Tibial nerve (tissue), 4 donors: ENCODE measurements around the gene TMOD3. TPM values are rescaled to one million over a fixed set of nuclear protein-coding genes. Genes with fewer than 3 reads are reported as not detected.
"Not testable (repeated sequence)": the region's sequence is repeated elsewhere in the genome, so short reads cannot be mapped to it uniquely, and the experiment has no call there.

Experiments
- DNase-seq, 2 donors: peaks; one replicate each; pipeline ENCODE4 v3.0.0-alpha.2; 2019; ENCODE audit warnings: low spot score in 2 of 2
- H3K27ac ChIP-seq, 4 donors: fragments of 200-600 bp; sonication (generic) in 3 of 4; one replicate each; pipeline ENCODE4 v1.5.1; 2017 to 2019; ENCODE audit warnings: mild to moderate bottlenecking in 1 of 4
- H3K27me3 ChIP-seq, 2 donors: fragments of 200-600 bp; sonication (generic) in 1 of 2; one replicate each; pipeline versions ENCODE4 v1.5.1 to v1.6.0; 2017 to 2019
- H3K36me3 ChIP-seq, 3 donors: fragments of 200-600 bp; sonication (generic); one replicate each; pipeline ENCODE4 v1.5.1; 2018 to 2019
- H3K4me1 ChIP-seq, 4 donors: fragments of 200-600 bp; sonication (generic) in 3 of 4; one replicate each; pipeline ENCODE4 v1.5.1; 2017 to 2019
- H3K4me3 ChIP-seq, 4 donors: fragments of 200-600 bp; sonication (generic) in 3 of 4; one replicate each; pipeline ENCODE4 v1.5.1; 2017 to 2019; ENCODE audit warnings: mild to moderate bottlenecking in 1 of 4, moderate library complexity in 1 of 4
- H3K9me3 ChIP-seq, 4 donors: fragments of 200-600 bp; sonication (generic) in 3 of 4; one replicate each; pipeline ENCODE4 v1.5.1; 2017 to 2019
- EP300 ChIP-seq, 2 donors: sonication (generic); formaldehyde crosslinking; IDR thresholded peaks; one replicate each; pipeline ENCODE4 v1.6.1; 2017; ENCODE audit warnings: antibody characterized with exemption in 2 of 2, mild to moderate bottlenecking in 1 of 2
- POLR2A ChIP-seq, 2 donors: fragments of 450-650 bp; IDR thresholded peaks; one replicate each; pipeline ENCODE4 v1.6.1; 2017; ENCODE audit warnings: antibody characterized with exemption in 2 of 2, mild to moderate bottlenecking in 2 of 2, moderate library complexity in 2 of 2
- WGBS, 2 donors: methylation state at CpG; one replicate each; pipeline ENCODE4 v1.1.5; 2018; 5-methylcytosine and 5-hydroxymethylcytosine counted together
- total RNA-seq, 4 donors: library from RNA; depleted of rRNA; stranded (reverse); fragments of >200 nt; gene quantifications; one replicate each; pipeline ENCODE4 v1.1.0, GENCODE V29; 2016
- TF ChIP-seq, protein P1 (sequence below), 5 experiments: fragments of 200-600 bp in 3 of 5; fragments of 450-650 bp in 2 of 5; sonication (generic) in 3 of 5; IDR thresholded peaks; one replicate each; pipeline ENCODE4 v1.5.1; 2016 to 2019; ENCODE audit warnings: antibody characterized with exemption in 5 of 5, mild to moderate bottlenecking in 3 of 5, moderate library complexity in 2 of 5

TMOD3 gene
- total RNA-seq, result 10 to 100 TPM; 23.7 to 46.8 (median 29.5) TPM

DNA sequence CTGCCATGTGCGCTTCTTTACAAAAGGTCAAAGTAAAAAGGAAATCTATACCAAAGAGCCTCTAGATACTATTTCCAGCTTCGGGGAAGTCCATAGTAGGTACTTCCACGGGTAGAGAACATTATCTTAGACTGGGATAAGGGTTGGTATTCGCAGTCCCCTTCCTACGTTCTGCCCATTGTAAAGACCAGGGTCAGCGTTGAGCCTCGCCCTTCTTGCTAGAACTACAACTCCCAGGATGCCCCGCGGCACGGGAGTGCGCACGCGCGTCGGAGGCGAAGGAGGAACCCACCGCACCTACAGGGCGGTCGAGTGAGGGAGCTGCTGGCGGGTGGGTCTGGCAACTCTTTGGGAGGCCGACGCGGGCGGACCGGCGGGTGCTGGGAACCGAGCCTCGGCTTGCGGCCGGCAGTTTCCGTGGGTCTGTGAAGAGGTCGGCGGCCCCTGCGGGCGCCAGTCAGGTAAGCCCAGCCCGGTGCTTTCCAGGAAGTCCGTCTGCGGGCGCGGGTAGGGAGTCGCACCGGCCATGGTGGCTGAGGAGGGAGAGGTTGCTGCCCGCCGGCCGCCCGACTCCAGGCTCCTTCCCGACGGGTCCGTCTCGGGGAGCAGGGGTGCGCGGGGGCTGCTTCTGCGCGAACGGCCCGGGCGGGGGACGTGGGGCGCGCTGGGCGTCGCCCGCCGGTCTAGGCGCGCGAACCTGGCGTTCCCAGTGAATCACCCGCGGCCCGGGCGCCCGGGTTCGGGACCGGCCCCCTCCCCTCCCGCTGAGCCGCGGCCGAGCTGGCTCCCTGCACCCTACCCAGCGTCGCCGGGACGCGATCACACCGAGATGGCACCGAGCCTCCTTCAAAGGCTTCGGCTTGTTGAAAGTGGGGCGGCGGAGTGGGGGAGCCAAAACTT is at the start of gene TMOD3:
TSS of gene TMOD3 (plus strand) at position 278 of the 900 bp plus-strand sequence. CDS start 33,232 bp downstream, outside the sequence.
- Histone ChIP-seq H3K4me3 (peak within 1 kb of the TSS; percentile 80 to 95 (median 84)), H3K27me3 (no peaks in the 10 kb centered on the region), H3K27ac (peak within 1 kb of the TSS; percentile 51 to 94 (median 87)), H3K36me3 (no peaks in the 10 kb centered on the region), H3K4me1 (peaks cover 0 to 36% (median 13%) of the 10 kb centered on the region in 4 donors), H3K9me3 (no peaks in the 10 kb centered on the region)
- WGBS, 2 donors, result 3 to 5% methylated on average over 21 to 42 of the region's 89 CpGs
- TF ChIP-seq, protein P1, sequence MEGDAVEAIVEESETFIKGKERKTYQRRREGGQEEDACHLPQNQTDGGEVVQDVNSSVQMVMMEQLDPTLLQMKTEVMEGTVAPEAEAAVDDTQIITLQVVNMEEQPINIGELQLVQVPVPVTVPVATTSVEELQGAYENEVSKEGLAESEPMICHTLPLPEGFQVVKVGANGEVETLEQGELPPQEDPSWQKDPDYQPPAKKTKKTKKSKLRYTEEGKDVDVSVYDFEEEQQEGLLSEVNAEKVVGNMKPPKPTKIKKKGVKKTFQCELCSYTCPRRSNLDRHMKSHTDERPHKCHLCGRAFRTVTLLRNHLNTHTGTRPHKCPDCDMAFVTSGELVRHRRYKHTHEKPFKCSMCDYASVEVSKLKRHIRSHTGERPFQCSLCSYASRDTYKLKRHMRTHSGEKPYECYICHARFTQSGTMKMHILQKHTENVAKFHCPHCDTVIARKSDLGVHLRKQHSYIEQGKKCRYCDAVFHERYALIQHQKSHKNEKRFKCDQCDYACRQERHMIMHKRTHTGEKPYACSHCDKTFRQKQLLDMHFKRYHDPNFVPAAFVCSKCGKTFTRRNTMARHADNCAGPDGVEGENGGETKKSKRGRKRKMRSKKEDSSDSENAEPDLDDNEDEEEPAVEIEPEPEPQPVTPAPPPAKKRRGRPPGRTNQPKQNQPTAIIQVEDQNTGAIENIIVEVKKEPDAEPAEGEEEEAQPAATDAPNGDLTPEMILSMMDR (IDR thresholded peaks at IDR 0.05), result peak in 1 of 5 experiments; percentile 53
- TF ChIP-seq POLR2A (IDR thresholded peaks at IDR 0.05) (peak; percentile 65 to 91), EP300 (IDR thresholded peaks at IDR 0.05) (peak; percentile 84 to 94)
- DNase-seq, result peak; percentile 75 to 93

DNA sequence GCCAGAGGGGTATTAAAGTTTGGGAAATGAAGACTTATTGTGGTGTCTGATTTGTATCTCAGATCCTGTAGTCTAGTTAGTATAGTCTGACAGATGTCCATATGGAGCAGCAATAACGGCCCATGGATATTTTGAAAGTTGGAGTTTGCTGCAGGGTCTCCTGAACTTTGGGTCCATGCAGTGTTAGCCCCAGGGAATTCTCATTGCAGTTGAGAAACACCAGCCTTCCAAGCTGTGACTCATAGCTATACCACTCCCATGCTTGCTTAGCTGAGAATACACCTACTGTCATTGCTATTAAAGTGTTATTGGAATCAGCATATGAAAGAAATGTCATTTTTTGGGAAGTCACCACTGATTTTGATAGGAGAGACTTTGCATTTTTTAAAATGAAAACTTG is 48.8 kb upstream of the TMOD3 start:
- H3K27me3 ChIP-seq, result no peaks in the 10 kb centered on the region
- H3K9me3 ChIP-seq, result no peaks in the 10 kb centered on the region
- H3K4me1 ChIP-seq, result peaks cover 0 to 14% (median 3%) of the 10 kb centered on the region in 4 donors
- WGBS, 2 donors, result 75 to 88% methylated on average over 1 of the region's 1 CpG
- DNase-seq, result no peak
- TF ChIP-seq EP300 (IDR thresholded peaks at IDR 0.05) (no peak), POLR2A (IDR thresholded peaks at IDR 0.05) (no peak)
- TF ChIP-seq, protein P1 (IDR thresholded peaks at IDR 0.05), result no peak
- peaks cover 0 to 57% (median 0%) of the 10 kb centered on the region in 3 donors for H3K36me3 ChIP-seq
- no peak overlapping the region for H3K27ac ChIP-seq
- H3K4me3 ChIP-seq, result no peak overlapping the region

DNA sequence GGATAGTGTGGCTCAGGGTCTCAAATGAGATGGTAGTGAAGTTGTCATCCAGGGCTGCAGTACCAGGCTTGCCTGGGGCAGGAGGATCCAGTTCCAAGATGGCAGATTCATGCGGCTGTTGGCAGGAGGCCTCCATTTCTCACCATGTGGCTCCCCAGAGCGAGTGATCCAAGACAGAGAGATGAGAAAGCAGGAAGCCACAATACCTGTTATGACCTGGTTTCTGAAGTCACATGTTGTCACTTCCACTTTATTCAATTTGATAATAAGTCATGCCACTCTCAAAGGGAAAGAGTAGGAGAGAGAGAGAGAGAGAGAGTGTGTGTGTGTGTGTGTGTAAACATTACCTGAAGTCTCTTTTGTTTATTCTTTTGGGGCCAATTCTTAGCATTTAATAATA is 47.9 kb upstream of the TMOD3 start:
- peaks cover 0 to 5% (median 2%) of the 10 kb centered on the region in 4 donors for H3K4me1 ChIP-seq
- WGBS, 2 donors, result 72 to 98% methylated on average over 2 of the region's 2 CpGs
- H3K36me3 ChIP-seq, result peaks cover 0 to 65% (median 0%) of the 10 kb centered on the region in 3 donors
- no peak overlapping the region for H3K4me3 ChIP-seq
- no peak for DNase-seq
- no peak overlapping the region for H3K27ac ChIP-seq
- no peaks in the 10 kb centered on the region for H3K9me3 ChIP-seq
- TF ChIP-seq EP300 (IDR thresholded peaks at IDR 0.05) (no peak), POLR2A (IDR thresholded peaks at IDR 0.05) (no peak)
- TF ChIP-seq, protein P1 (IDR thresholded peaks at IDR 0.05), result no peak
- H3K27me3 ChIP-seq, result no peaks in the 10 kb centered on the region

GRCh38 chr15:51782357-51782896 is 47.0 kb upstream of the TMOD3 start:
- Histone ChIP-seq H3K9me3 (no peaks in the 10 kb centered on the region), H3K4me3 (no peak overlapping the region), H3K36me3 (peaks cover 0 to 75% (median 0%) of the 10 kb centered on the region in 3 donors), H3K27me3 (no peaks in the 10 kb centered on the region), H3K27ac (no peak overlapping the region), H3K4me1 (no peaks in the 10 kb centered on the region)
- no peak for DNase-seq
- TF ChIP-seq, protein P1 (IDR thresholded peaks at IDR 0.05), result no peak
- no peak for TF ChIP-seq POLR2A (IDR thresholded peaks at IDR 0.05)
- no peak for TF ChIP-seq EP300 (IDR thresholded peaks at IDR 0.05)
- WGBS, 2 donors, result 84 to 87% methylated on average over 7 of the region's 7 CpGs

DNA sequence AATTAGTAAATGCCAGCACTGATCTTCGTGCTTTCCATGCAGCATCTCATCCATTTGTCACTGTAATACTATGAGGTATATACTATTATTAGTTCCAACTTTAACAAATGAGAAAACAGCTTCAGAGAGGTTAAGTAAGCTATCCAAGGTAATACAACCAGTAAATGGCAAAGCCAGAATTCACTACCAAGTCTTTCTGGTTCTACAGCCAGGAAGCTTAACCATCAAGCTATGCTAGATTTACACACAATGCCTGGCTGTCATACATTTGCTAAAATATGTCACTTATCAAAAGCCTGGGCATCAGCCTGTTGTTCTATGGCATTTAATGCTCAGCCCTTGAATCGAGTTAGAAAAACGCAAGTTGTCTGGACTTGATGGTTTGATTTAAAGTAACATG is 45.5 kb upstream of the TMOD3 start:
- no peaks in the 10 kb centered on the region for H3K9me3 ChIP-seq
- no peak overlapping the region for H3K27ac ChIP-seq
- no peaks in the 10 kb centered on the region for H3K4me1 ChIP-seq
- 95 to 96% methylated on average over 3 of the region's 3 CpGs for WGBS, 2 donors
- TF ChIP-seq EP300 (IDR thresholded peaks at IDR 0.05) (no peak), POLR2A (IDR thresholded peaks at IDR 0.05) (no peak)
- TF ChIP-seq, protein P1 (IDR thresholded peaks at IDR 0.05), result no peak
- no peaks in the 10 kb centered on the region for H3K27me3 ChIP-seq
- H3K4me3 ChIP-seq, result no peak overlapping the region
- H3K36me3 ChIP-seq, result peaks cover 0 to 77% (median 0%) of the 10 kb centered on the region in 3 donors
- DNase-seq, result no peak

DNA sequence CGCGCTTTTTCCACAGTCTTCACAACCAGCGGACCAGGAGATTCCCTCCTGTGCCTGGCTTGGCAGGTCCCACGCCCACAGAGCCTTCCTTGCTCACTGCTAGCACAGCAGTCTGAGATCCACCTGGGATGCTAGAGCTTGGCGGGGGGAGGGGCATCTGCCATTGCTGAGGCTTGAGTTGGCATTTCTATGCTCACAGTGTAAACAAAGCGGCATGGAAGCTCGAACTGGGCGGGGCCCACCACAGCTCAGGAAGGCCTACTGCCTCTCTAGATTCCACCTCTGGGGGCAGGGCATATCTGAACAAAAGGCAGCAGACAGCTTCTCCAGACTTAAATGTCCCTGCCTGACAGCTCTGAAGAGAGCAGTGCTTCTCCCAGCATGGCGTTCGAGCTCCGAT is 42.3 kb upstream of the TMOD3 start:
- WGBS, 2 donors, result 94 to 96% methylated on average over 9 to 11 of the region's 11 CpGs
- H3K27me3 ChIP-seq, DNase-seq, H3K27ac ChIP-seq, H3K4me3 ChIP-seq, H3K9me3 ChIP-seq, H3K4me1 ChIP-seq: not testable (repeated sequence)
- peaks cover 0 to 59% (median 0%) of the 10 kb centered on the region in 3 donors for H3K36me3 ChIP-seq

DNA sequence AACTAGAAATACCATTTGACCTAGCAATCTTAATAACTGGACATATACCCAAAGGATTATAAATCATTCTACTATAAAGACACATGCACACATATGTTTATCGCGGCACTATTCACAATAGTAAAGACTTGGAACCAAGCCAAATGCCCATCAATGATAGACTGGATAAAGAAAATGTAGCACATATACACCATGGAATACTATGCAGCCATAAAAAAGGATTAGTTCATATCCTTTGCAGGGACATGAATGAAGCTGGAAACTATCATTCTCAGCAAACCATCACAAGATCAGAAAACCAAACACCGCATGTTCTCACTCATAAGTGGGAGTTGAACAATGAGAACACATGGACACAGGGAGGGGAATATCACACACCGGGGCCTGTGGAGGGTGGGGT is 37.0 kb upstream of the TMOD3 start:
- H3K4me1 ChIP-seq, result peaks cover 0 to 21% (median 6%) of the 10 kb centered on the region in 4 donors
- not testable (repeated sequence) for H3K9me3 ChIP-seq, H3K27ac ChIP-seq, H3K4me3 ChIP-seq, H3K36me3 ChIP-seq, H3K27me3 ChIP-seq, DNase-seq
- WGBS, 2 donors, result 95 to 96% methylated on average over 4 of the region's 4 CpGs
